Measurements from ENCODE around the gene CCDC81.

DNA sequence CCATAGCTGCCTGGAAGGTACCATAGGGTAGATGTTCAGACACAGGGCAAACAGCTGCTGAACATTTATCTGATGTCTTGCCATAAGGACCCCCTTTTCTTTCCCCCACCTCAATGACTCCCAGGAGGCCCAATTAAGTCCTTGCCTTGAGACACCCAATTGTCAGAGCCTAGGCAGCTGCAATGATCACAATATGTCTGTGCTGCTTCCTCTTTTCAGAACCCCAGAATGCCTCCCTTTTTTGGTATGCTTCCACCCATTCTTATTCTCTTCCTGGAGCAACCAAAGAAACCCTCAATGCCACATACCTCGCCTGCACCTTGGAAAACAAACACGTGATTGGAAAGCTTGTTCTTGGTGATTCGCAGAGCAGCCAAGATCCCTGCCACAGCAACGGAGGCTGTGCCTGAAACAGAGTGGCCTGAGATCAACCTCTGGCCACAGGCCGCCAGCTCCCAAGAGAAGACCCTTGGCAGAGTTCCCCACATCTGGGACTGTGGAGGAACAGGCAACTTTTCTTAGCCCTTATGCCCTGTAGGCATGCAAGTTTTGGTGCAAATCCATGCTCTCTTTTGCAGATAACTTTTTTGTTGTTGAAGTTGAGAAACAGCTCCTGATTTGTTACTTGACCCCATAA is 75.4 kb downstream of the CCDC81 start:
- TF ChIP-seq, protein P1, sequence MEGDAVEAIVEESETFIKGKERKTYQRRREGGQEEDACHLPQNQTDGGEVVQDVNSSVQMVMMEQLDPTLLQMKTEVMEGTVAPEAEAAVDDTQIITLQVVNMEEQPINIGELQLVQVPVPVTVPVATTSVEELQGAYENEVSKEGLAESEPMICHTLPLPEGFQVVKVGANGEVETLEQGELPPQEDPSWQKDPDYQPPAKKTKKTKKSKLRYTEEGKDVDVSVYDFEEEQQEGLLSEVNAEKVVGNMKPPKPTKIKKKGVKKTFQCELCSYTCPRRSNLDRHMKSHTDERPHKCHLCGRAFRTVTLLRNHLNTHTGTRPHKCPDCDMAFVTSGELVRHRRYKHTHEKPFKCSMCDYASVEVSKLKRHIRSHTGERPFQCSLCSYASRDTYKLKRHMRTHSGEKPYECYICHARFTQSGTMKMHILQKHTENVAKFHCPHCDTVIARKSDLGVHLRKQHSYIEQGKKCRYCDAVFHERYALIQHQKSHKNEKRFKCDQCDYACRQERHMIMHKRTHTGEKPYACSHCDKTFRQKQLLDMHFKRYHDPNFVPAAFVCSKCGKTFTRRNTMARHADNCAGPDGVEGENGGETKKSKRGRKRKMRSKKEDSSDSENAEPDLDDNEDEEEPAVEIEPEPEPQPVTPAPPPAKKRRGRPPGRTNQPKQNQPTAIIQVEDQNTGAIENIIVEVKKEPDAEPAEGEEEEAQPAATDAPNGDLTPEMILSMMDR (optimal IDR thresholded peaks at IDR 0.05 in 1 of 3, IDR thresholded peaks at IDR 0.05 in 1 of 3, conservative IDR thresholded peaks at IDR 0.05 in 1 of 3; ENCODE audit: extremely low read depth in 1 of 3, insufficient read depth in 2 of 3, low read length in 3 of 3) = no peak
- no peak for TF ChIP-seq EZH2 (IDR thresholded peaks at IDR 0.05; ENCODE audit: low read length)
